Endothelial cell of umbilical vein (primary cell): ENCODE data around the gene GSTA5. TPM values are rescaled to one million over a fixed set of nuclear protein-coding genes. Genes with fewer than 3 reads are reported as not detected.
A peak's percentile ranks its signal among the peaks of the same experiment; 100 is the strongest.

Experiments
- BruUV-seq: library from RNA; stranded (reverse); fragments of 400-500 nt; replicated peaks from 2 replicates; lab custom pipeline; 2021; lab: Mats Ljungman, UMichigan
- CTCF ChIA-PET: fragments of 300-600, 350-600 bp; sonication (Branson Sonifier 250); formaldehyde crosslinking; loops from one replicate; lab custom pipeline; 2021; ENCODE audit warnings: antibody characterized with exemption, inconsistent platforms; lab: Charles Lee
- POLR2A ChIA-PET: fragments of 300-600, 350-600 bp; sonication (Branson Sonifier 250); formaldehyde crosslinking; loops from one replicate; lab custom pipeline; 2021; ENCODE audit warnings: antibody characterized with exemption, inconsistent platforms; lab: Charles Lee
- DNase-seq: peaks from one replicate; pipeline ENCODE4 v3.0.0-alpha.2; 2011; ENCODE audit warnings: low read depth, low spot score
- FAIRE-seq: peaks from 2 replicates; lab custom pipeline; 2011; peaks lifted over from hg19 to GRCh38; lab: Jason Lieb, UNC
- H2AFZ ChIP-seq: 2 replicates; pipeline ENCODE4 v1.6.0; 2012; ENCODE audit warnings: low read depth, low read length, control low read depth, inconsistent platforms
- H3K27ac ChIP-seq: 2 replicates; pipeline ENCODE4 v1.5.1; 2011; ENCODE audit warnings: low read depth, mild to moderate bottlenecking, control low read depth, low read length, moderate library complexity; ENCODE audit not compliant: insufficient read depth
- H3K27me3 ChIP-seq, 2 experiments: 2 replicates each; pipeline versions ENCODE4 v1.6.0 to v1.6.1; 2011; ENCODE audit warnings: low read length in 2 of 2, mixed read lengths in 1 of 2; ENCODE audit not compliant: control insufficient read depth in 2 of 2, insufficient read depth in 2 of 2
- H3K36me3 ChIP-seq, 2 experiments: 2 replicates in 1 of 2; 3 replicates in 1 of 2; pipeline ENCODE4 v1.5.1; 2011; ENCODE audit warnings: low read length in 2 of 2, mild to moderate bottlenecking in 1 of 2, moderate library complexity in 1 of 2; ENCODE audit not compliant: control insufficient read depth in 2 of 2, insufficient read depth in 2 of 2; ENCODE audit errors: extremely low read depth in 1 of 2
- H3K4me1 ChIP-seq: 3 replicates; pipeline ENCODE4 v1.5.1; 2011; ENCODE audit warnings: mild to moderate bottlenecking, low read length; ENCODE audit not compliant: control insufficient read depth, insufficient read depth; ENCODE audit errors: extremely low read depth
- H3K4me2 ChIP-seq: 2 replicates; pipeline ENCODE4 v1.6.1; 2011; ENCODE audit warnings: low read length, control low read depth, mixed read lengths; ENCODE audit not compliant: insufficient read depth
- H3K4me3 ChIP-seq, 3 experiments: fragments of 200-600 bp in 1 of 3; sonication (generic), shearing (Covaris generic) in 1 of 3; replicated peaks in 1 of 3; 2 replicates each; pipeline ENCODE4 v1.5.1; 2011 to 2016; ENCODE audit warnings: control low read depth in 3 of 3, low read length in 3 of 3, mild to moderate bottlenecking in 2 of 3, inconsistent platforms in 1 of 3, low read depth in 1 of 3, moderate library complexity in 1 of 3; ENCODE audit not compliant: insufficient read depth in 1 of 3
- H3K79me2 ChIP-seq: 2 replicates; pipeline ENCODE4 v1.6.0; 2012; ENCODE audit warnings: low read length, inconsistent platforms; ENCODE audit not compliant: control insufficient read depth, insufficient read depth
- H3K9ac ChIP-seq: replicated peaks from 2 replicates; pipeline ENCODE3; 2011; ENCODE audit warnings: low read length, control low read depth; ENCODE audit not compliant: insufficient read depth; ENCODE audit errors: extremely low read depth
- H3K9me1 ChIP-seq: replicated peaks from 3 replicates; pipeline ENCODE4 v1.6.0; 2011; ENCODE audit warnings: mild to moderate bottlenecking, low read length; ENCODE audit not compliant: control insufficient read depth, insufficient read depth; ENCODE audit errors: extremely low read depth
- H3K9me3 ChIP-seq: replicated peaks from 2 replicates; pipeline ENCODE4 v1.5.1; 2012; ENCODE audit warnings: low read length, inconsistent platforms; ENCODE audit not compliant: control insufficient read depth, insufficient read depth
- H4K20me1 ChIP-seq: replicated peaks from 2 replicates; pipeline ENCODE3; 2011; ENCODE audit warnings: mild to moderate bottlenecking, low read length; ENCODE audit not compliant: control insufficient read depth, insufficient read depth; ENCODE audit errors: extremely low read depth
- EZH2 ChIP-seq: IDR thresholded peaks from 2 replicates; pipeline ENCODE4 v1.6.1; 2012; ENCODE audit warnings: borderline replicate concordance, low read depth, mild to moderate bottlenecking, moderate library complexity, low read length, inconsistent platforms; ENCODE audit not compliant: severe bottlenecking
- GATA2 ChIP-seq: IDR thresholded peaks from 2 replicates; pipeline ENCODE4 v1.7.0; 2011; ENCODE audit warnings: low read depth, mild to moderate bottlenecking, moderate library complexity, mixed read lengths, low read length; ENCODE audit not compliant: insufficient read length, insufficient read depth
- JUN ChIP-seq: IDR thresholded peaks from 2 replicates; pipeline ENCODE4 v1.6.1; 2011; ENCODE audit warnings: borderline replicate concordance, low read depth; ENCODE audit not compliant: insufficient read length, insufficient read depth
- dilution Hi-C: fragments of 300-500 bp; cut with MboI; formaldehyde crosslinking; loops from one replicate; pipeline ENCODE4 v1.15.0; 2019; ENCODE audit warnings: low sequenced_read_pairs; ENCODE audit not compliant: extremely low pct_ligation_motif_present
- intact Hi-C: fragments of 100-400 bp; cut with micrococcal nuclease; formaldehyde crosslinking; loops from one replicate; pipeline ENCODE4 v1.10.0; 2022
- polyA plus RNA-seq, 4 experiments: library from polyadenylated mRNA; depleted of rRNA in 3 of 4; stranded (reverse) in 3 of 4; unstranded in 1 of 4; fragments of >200 nt; gene quantifications; 2 replicates each; pipeline versions ENCODE4 v1.2.1 to v1.2.3, GENCODE V29; 2011 to 2012; ENCODE audit warnings: missing spikeins in 1 of 4
- total RNA-seq: library from RNA; stranded (reverse); gene quantifications from 2 replicates; pipeline ENCODE4 v1.2.3, GENCODE V29; 2021
- TF ChIP-seq, protein P1 (sequence below), 2 donors: IDR thresholded peaks; 1 replicate in 1 of 2; 2 replicates in 1 of 2; pipeline ENCODE4 v1.5.1; 2011; ENCODE audit warnings: low read length in 2 of 2, mild to moderate bottlenecking in 2 of 2, moderate library complexity in 2 of 2, control low read depth in 1 of 2, inconsistent platforms in 1 of 2, low read depth in 1 of 2; ENCODE audit not compliant: insufficient read depth in 1 of 2; ENCODE audit errors: extremely low read depth in 1 of 2
- TF ChIP-seq, protein P2 (sequence below): IDR thresholded peaks from 2 replicates; pipeline ENCODE4 v1.6.1; 2011; ENCODE audit not compliant: insufficient read depth, insufficient read length

Gene GSTA5
- total and polyA plus RNA-seq, 2 donors (not counting 3 experiments of a cell fraction or from before 2014, with no cell fraction given), result not detected

DNA sequence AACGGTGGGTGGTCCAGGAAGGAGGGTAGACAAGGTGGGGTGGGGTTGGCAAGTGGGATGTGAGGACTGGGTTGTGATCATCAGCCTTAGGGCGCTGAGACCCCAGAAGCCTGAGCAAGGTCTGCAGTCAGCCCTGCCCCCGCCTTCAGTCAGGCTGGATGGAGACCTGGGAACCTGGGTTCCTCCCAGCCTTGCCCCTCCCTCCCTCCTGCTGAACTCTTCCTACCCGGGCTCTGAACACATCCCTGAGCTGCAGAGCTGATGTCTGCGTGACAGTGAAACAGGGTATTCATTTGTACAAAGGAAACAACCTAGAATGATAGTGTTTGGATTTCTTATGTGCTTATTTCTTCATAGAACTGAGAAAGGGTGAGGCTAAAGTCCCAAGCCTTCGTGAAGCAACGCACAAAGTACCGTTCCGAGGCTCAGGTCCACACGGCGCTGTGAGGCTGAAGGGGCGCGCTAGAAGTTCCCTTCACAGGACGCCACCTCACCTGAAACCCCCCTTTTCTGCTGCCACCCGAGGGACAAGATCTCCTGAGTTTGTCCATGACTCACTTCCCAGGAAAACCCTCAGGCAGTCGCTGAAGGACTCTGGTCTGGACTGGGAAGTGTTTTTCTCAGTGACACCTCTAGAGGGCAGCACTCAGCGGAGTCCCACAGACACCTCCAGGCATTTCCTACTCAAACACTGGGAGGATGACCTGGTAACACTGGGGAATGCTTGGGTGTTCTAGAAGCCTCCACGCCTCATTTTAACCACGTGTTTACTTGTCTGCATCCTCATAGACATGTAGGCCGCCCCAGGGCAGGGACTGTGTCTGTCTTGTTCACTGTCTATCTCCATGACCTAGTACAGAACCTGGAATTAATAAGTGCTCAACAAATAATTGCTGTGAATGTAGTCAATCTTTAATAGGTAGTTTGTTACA, 1.2 kb downstream of the GSTA5 start:
- no peaks in the 10 kb centered on the region for H3K9me3 ChIP-seq
- BruUV-seq, result no TSS peak
- ChIA-PET POLR2A (no interaction called here), CTCF (interaction anchor here (1.3 kb wide), 1 partner anchor 157 kb away, joined by 4 read pairs; no protein-coding TSS in a partner anchor)
- H3K9ac ChIP-seq, result no peak overlapping the region
- DNase-seq (peak; percentile 65), FAIRE-seq (peak; percentile 89)
- H3K4me2 ChIP-seq, result no peak overlapping the region
- H4K20me1 ChIP-seq, result no peaks in the 10 kb centered on the region
- H3K27ac ChIP-seq, result no peak overlapping the region
- H3K4me1 ChIP-seq, result no peaks in the 10 kb centered on the region
- H3K79me2 ChIP-seq, result no peaks in the 10 kb centered on the region
- dilution Hi-C loops (no loop called here), intact Hi-C loops (loop anchor here (1.0 to 5.0 kb wide), 3 partner anchors 226 to 643 kb away; partner anchors contain the start of gene FBXO9)
- H3K9me1 ChIP-seq, result no peaks in the 10 kb centered on the region
- H2AFZ ChIP-seq, result no peak overlapping the region
- H3K4me3 ChIP-seq, result no peak overlapping the region
- peaks cover 0 to 5% of the 10 kb centered on the region in 2 experiments for H3K27me3 ChIP-seq
- H3K36me3 ChIP-seq, result no peaks in the 10 kb centered on the region
- TF ChIP-seq JUN (no peak), GATA2 (no peak), EZH2 (no peak)
- TF ChIP-seq, protein P1, sequence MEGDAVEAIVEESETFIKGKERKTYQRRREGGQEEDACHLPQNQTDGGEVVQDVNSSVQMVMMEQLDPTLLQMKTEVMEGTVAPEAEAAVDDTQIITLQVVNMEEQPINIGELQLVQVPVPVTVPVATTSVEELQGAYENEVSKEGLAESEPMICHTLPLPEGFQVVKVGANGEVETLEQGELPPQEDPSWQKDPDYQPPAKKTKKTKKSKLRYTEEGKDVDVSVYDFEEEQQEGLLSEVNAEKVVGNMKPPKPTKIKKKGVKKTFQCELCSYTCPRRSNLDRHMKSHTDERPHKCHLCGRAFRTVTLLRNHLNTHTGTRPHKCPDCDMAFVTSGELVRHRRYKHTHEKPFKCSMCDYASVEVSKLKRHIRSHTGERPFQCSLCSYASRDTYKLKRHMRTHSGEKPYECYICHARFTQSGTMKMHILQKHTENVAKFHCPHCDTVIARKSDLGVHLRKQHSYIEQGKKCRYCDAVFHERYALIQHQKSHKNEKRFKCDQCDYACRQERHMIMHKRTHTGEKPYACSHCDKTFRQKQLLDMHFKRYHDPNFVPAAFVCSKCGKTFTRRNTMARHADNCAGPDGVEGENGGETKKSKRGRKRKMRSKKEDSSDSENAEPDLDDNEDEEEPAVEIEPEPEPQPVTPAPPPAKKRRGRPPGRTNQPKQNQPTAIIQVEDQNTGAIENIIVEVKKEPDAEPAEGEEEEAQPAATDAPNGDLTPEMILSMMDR (IDR thresholded peaks at IDR 0.05; ENCODE audit: extremely low read depth in 1 of 2, insufficient read depth in 1 of 2, low read depth in 1 of 2, low read length in 2 of 2), result peak; percentile 66 to 78
- TF ChIP-seq, protein P2, sequence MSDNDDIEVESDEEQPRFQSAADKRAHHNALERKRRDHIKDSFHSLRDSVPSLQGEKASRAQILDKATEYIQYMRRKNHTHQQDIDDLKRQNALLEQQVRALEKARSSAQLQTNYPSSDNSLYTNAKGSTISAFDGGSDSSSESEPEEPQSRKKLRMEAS, result peak; percentile 46
